Putamen (tissue), 1 donor: Measurements from ENCODE around the gene SYNPO2.
"Not testable (repeated sequence)": the region's sequence is repeated elsewhere in the genome, so short reads cannot be mapped to it uniquely, and the experiment has no call there.

Experiments
- DNase-seq: peaks from one replicate; pipeline ENCODE4 v3.0.0-alpha.2; 2016; ENCODE audit warnings: low spot score

The SYNPO2 gene

GRCh38 chr4:118878507-118878906 lies 10.1 kb upstream of the SYNPO2 start:
- not testable (repeated sequence) for DNase-seq

- DNase-seq = no peak
Observed at GRCh38 chr4:118879409-118879808, 9.2 kb upstream of the SYNPO2 start.

GRCh38 chr4:118881512-118882146 lies 7.0 kb upstream of the SYNPO2 start:
- DNase-seq = no peak

GRCh38 chr4:118883861-118884260 lies 4.8 kb upstream of the SYNPO2 start:
- DNase-seq = no peak

- DNase-seq = no peak
Observed at GRCh38 chr4:118884716-118885115, 3.9 kb upstream of the SYNPO2 start.

GRCh38 chr4:118889312-118889691 lies 648 bp downstream of the SYNPO2 start:
- DNase-seq = no peak

- no peak for DNase-seq
Observed at GRCh38 chr4:118894034-118894433, 5.4 kb downstream of the SYNPO2 start.

GRCh38 chr4:118898221-118898620 lies 9.6 kb downstream of the SYNPO2 start:
- DNase-seq = no peak

- DNase-seq = no peak
Observed at GRCh38 chr4:118898684-118899138, 10.1 kb downstream of the SYNPO2 start.

- no peak for DNase-seq
Observed at GRCh38 chr4:118904418-118904817, 15.8 kb downstream of the SYNPO2 start.

- DNase-seq = no peak
Observed at GRCh38 chr4:118904935-118905334, 16.3 kb downstream of the SYNPO2 start.

GRCh38 chr4:118905566-118905965 lies 16.9 kb downstream of the SYNPO2 start:
- no peak for DNase-seq

- DNase-seq = no peak
Observed at GRCh38 chr4:118909173-118909956, 20.7 kb downstream of the SYNPO2 start.

GRCh38 chr4:118910221-118910620 lies 21.6 kb downstream of the SYNPO2 start:
- no peak for DNase-seq

- no peak for DNase-seq
Observed at GRCh38 chr4:118911238-118911703, 22.6 kb downstream of the SYNPO2 start.

- DNase-seq = no peak
Observed at GRCh38 chr4:118915468-118915867, 26.8 kb downstream of the SYNPO2 start.

GRCh38 chr4:118916691-118917289 lies 28.1 kb downstream of the SYNPO2 start:
- DNase-seq = no peak

- no peak for DNase-seq
Observed at GRCh38 chr4:118917582-118917981, 28.9 kb downstream of the SYNPO2 start.

GRCh38 chr4:118918388-118918787 lies 29.7 kb downstream of the SYNPO2 start:
- peak; percentile 11 for DNase-seq

GRCh38 chr4:118920247-118920646 lies 31.6 kb downstream of the SYNPO2 start:
- no peak for DNase-seq

- DNase-seq = no peak
Observed at GRCh38 chr4:118921786-118922185, 33.1 kb downstream of the SYNPO2 start.

- DNase-seq = no peak
Observed at GRCh38 chr4:118923891-118924290, 35.2 kb downstream of the SYNPO2 start.

- peak; percentile 48 for DNase-seq
Observed at GRCh38 chr4:118927974-118928373, 39.3 kb downstream of the SYNPO2 start.
